Muscle of arm (tissue), 14 donors: ENCODE results near the gene BAG5. TPM values are rescaled to one million over a fixed set of nuclear protein-coding genes. Genes with fewer than 3 reads are reported as not detected.
A peak's percentile ranks its signal among the peaks of the same experiment; 100 is the strongest.
"Not testable (repeated sequence)": the region's sequence is repeated elsewhere in the genome, so short reads cannot be mapped to it uniquely, and the experiment has no call there.

Source experiments
- DNase-seq: peaks from one replicate; pipeline ENCODE4 v3.0.0-alpha.2; 2013
- long read RNA-seq, 11 donors: transcript quantifications; one replicate each; lab custom pipeline, GENCODE V29; 2026
- polyA plus RNA-seq, 12 donors: library from polyadenylated mRNA; unstranded; fragments of 120-200 nt; gene quantifications; one replicate each; pipeline ENCODE4 v1.2.1, GENCODE V29; 2013; ENCODE audit not compliant: insufficient read length in 12 of 12

The BAG5 gene, protein sequence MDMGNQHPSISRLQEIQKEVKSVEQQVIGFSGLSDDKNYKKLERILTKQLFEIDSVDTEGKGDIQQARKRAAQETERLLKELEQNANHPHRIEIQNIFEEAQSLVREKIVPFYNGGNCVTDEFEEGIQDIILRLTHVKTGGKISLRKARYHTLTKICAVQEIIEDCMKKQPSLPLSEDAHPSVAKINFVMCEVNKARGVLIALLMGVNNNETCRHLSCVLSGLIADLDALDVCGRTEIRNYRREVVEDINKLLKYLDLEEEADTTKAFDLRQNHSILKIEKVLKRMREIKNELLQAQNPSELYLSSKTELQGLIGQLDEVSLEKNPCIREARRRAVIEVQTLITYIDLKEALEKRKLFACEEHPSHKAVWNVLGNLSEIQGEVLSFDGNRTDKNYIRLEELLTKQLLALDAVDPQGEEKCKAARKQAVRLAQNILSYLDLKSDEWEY
- polyA plus RNA-seq = 10 to 100 TPM in 11 of 12 donors, not detected in 1; 19.7 to 25.5 (median 23.0) TPM
- long read RNA-seq, donor 1, full-length matches to known transcripts = 14 of 14 reads
- long read RNA-seq, donor 1, partial matches to known transcripts = 0 of 14 reads
- long read RNA-seq, donor 1, other reads (novel, unspliced or antisense) = 0 of 14 reads
- long read RNA-seq, donor 2, full-length matches to known transcripts = 9 of 9 reads
- long read RNA-seq, donor 2, partial matches to known transcripts = 0 of 9 reads
- long read RNA-seq, donor 2, other reads (novel, unspliced or antisense) = 0 of 9 reads
- long read RNA-seq, donor 3, full-length matches to known transcripts = 10 of 40 reads
- long read RNA-seq, donor 3, partial matches to known transcripts = 0 of 40 reads
- long read RNA-seq, donor 3, other reads (novel, unspliced or antisense) = 30 of 40 reads
- long read RNA-seq, donor 4, full-length matches to known transcripts = 4 of 4 reads
- long read RNA-seq, donor 4, partial matches to known transcripts = 0 of 4 reads
- long read RNA-seq, donor 4, other reads (novel, unspliced or antisense) = 0 of 4 reads
- long read RNA-seq, donor 5, full-length matches to known transcripts = 9 of 9 reads
- long read RNA-seq, donor 5, partial matches to known transcripts = 0 of 9 reads
- long read RNA-seq, donor 5, other reads (novel, unspliced or antisense) = 0 of 9 reads
- long read RNA-seq, donor 6, full-length matches to known transcripts = 5 of 5 reads
- long read RNA-seq, donor 6, partial matches to known transcripts = 0 of 5 reads
- long read RNA-seq, donor 6, other reads (novel, unspliced or antisense) = 0 of 5 reads
- long read RNA-seq, donor 7, full-length matches to known transcripts = 6 of 6 reads
- long read RNA-seq, donor 7, partial matches to known transcripts = 0 of 6 reads
- long read RNA-seq, donor 7, other reads (novel, unspliced or antisense) = 0 of 6 reads
- long read RNA-seq, donor 8, full-length matches to known transcripts = 14 of 14 reads
- long read RNA-seq, donor 8, partial matches to known transcripts = 0 of 14 reads
- long read RNA-seq, donor 8, other reads (novel, unspliced or antisense) = 0 of 14 reads
- long read RNA-seq, donor 9, full-length matches to known transcripts = 3 of 3 reads
- long read RNA-seq, donor 9, partial matches to known transcripts = 0 of 3 reads
- long read RNA-seq, donor 9, other reads (novel, unspliced or antisense) = 0 of 3 reads
- long read RNA-seq, donor 10, full-length matches to known transcripts = 6 of 103 reads
- long read RNA-seq, donor 10, partial matches to known transcripts = 72 of 103 reads
- long read RNA-seq, donor 10, other reads (novel, unspliced or antisense) = 25 of 103 reads
- long read RNA-seq, donor 11, full-length matches to known transcripts = 11 of 11 reads
- long read RNA-seq, donor 11, partial matches to known transcripts = 0 of 11 reads
- long read RNA-seq, donor 11, other reads (novel, unspliced or antisense) = 0 of 11 reads

DNA sequence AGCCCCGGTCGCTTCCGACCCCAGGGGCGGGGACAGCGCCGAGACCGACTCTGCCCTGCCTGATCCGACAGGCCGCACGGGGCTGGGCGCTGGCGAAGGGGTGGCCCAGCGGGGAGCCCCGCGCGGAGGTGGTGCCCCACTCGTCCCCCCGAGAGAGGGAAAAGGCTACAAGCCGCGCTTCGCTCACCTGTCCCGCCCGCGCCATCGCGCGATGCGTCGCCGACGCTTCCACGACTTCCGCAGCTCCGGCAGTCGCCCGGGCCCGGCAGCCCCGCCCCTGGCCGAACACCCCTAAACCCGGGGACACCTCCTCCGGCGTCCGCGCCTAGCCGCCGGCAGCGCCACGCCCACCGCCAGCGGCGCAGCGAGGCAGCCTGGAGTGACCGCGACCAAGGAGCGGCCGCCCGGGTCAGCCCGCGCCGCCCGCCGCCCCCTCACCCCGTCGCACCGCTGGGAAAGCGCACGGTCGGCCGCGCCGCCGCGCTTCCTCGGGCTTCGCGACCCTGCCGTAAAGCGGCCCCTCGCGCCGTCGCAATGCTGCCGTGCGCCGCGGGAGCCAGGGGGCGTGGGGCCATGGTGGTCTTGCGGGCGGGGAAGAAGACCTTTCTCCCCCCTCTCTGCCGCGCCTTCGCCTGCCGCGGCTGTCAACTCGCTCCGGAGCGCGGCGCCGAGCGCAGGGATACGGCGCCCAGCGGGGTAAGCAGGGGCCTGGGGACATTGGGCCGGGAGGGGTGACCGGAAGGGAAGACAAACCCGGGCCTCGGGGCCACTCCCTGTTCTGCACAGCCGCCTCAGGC, at the start of gene BAG5, which contains the start of gene COA8:
Gene BAG5, minus strand, starts transcription at position 229 of the 797 bp plus-strand sequence. CDS start 1,493 bp downstream, outside the sequence.
Gene COA8, plus strand, starts transcription at position 532 of the 797 bp plus-strand sequence. Its CDS starts 42 bp downstream, at position 574.
- DNase-seq = peak; percentile 87

DNA sequence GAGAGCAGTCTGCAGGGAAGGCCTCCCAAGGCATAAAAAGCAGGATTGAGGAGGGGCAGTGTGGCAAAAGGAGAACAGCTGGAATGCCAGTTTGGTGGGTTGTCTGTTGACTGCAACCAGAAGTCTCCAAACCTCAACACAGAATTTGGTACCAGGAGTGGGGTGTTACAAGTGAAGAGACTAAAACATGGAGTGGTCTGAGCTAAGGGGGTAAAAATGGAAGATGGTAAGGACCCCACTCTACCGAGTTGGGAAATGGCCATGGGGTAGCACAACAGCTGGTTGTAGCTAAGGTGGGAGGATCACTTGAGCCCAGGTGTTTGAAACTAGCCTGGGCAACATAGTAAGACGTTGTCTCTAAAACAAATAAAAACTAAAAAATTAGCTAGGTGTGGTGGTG, 48.8 kb upstream of the BAG5 start:
- DNase-seq = no peak

DNA sequence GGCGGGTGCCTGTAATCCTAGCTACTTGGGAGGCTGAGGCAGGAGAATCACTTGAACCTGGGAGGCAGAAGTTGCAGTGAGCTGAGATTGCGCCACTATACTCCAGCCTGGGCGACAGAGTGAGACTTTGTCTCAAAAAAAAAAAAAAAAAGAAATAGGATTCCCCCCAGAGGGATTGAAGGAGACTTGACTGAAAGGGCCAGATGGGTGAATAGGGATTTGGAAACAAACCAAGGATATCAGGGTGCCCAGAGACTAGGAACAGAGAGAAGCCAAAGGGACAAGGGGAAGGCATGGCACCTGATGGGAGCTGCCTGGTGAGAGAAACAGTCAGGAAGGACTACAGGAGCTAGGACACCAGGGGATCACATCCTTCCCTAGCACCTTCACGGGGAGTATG, 46.6 kb upstream of the BAG5 start:
- not testable (repeated sequence) for DNase-seq

DNA sequence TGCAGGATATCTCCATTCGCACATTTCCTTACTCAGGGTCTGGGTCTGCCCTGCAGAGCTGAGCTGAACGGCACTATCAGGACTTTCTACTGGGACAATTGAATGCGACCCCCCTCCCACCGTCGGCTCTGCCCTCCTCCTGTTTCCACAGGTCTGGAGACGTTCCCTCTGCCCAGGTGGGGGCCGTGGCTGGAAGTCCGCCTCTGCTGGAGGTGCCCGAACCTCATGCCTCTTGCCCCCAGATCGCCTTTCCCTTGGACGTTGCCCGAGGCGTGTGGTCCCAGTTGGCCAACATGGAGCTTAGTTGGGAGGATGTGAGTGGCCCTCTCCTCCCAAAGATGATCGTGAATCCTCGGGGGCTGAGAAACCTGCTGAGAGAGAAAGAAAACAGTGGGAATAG, 45.4 kb upstream of the BAG5 start:
- DNase-seq = no peak

DNA sequence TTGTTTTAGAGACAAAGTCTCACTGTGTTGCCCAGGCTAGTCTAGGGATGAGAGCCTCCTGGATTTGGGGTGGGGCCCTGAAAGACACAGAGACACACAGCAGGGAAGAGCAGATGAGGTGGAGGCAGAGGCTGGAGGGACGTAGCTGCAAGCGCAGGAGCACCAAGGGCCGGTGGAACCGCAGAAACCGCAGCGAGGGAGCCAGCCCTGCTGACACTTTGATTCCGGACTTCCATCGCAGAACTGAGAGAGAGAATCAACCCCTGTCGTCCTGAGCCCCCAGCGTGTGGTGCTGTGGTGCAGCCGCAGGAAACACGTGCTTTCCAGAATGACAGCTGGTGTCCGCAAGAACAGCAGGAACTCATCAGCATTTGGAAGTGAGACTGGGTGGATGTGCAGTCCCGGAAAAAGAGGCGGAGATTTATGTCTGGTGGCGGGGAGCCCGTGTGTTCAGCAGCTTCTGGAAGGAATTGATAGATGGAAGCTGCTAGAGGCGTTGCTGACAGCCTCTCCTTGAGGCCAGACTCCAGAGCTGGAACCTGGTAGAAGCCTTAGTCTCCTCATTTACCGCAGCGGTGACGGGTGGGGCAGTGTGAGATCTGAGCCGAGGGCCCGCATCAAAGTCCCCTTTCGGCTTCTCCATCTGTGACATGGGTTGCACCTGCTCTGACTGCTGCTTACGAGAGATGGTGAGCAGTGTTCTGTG, 44.7 kb upstream of the BAG5 start:
- DNase-seq = peak; percentile 96

DNA sequence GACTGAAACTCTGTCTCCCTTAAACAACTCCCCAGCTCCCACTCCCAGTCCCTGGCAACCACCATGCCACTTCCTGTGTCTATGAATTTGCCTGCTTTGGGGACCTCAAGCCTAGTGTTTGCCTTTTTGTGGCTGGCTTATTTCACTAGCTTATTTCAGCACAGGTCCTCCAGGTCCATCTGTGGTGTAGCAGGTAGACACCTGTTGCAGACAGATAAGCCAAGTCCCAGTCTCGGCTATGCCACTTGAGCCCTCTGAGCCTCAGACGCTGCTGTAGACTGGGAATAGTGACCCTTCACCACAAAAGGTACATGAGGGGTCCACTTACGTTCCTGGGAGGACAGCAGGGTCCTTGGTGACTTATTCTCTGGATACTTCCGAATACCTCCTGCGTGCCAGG, 42.2 kb upstream of the BAG5 start:
- DNase-seq = no peak

DNA sequence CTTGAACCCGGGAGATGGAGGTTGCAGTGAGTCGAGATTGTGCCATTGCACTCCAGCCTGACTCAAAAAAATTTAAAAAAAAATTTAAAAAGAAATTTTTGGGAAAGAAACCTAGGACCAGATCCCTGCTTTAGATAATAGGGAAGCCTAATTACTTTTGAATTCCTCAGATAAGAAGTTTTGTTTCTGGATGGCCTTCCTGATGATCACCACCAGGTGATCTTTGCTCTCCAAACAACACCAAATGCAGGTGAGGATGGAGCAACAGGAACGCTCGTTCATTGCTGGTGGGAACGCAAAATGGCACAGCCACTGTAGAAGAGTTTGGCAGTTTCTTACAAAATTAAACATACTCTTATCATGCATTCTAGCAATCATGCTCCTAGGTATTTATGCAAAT, 38.0 kb upstream of the BAG5 start:
- no peak for DNase-seq

DNA sequence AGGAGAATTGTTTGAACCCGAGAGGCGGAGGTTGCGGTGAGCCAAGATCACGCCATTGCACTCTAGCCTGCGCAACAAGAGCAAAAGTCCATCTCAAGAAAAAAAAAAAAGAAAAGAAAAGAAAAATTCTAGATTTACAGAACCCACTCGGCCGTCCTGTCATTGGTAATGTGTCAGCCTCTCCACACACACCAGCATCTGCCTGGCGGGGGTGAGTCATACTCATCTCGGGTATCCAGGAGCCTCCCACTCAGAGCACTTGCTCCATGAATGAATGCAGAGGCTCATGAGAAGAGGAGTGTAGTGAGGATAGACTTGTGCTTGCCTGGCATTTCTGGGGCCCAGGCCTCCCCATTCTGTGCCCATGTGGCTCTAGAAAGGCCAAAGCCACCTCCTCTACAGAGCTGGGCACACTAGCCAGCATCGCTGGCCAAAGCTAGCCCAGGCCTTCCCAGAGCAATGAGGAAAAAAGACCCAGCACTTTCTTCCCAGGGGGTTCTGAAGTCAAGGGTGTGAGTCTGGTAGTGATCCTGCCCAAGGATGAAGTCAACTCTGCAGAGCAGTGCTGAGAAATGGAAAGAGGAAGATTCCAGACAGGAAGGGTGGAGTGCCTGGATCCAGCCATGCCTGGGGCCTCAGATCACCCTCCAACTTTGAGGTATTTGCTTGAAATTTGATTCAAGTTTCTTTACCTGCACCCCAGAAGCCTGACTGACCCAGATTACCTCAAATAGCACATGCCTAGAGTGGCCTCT, 35.3 kb upstream of the BAG5 start:
- peak; percentile 21 for DNase-seq

DNA sequence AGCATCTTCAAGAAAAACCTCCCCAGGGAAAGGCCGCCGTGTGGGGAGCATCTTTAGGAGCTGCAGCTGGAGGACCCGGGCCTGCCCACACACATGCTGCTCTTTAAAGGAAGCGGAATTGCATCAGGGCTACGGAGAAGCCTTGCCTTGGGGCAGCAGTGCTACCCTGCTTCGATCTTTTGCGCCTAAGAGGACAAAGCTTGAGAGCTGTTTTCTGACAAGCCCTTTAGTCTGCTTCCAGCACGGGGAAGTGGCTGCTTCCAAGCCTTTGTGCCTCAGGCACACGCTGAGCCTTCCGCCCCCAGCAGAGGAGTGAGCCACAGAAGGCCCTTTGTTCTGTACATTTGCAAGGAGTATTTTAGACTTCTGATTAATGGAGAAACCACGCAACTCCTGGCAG, 31.8 kb upstream of the BAG5 start:
- no peak for DNase-seq

DNA sequence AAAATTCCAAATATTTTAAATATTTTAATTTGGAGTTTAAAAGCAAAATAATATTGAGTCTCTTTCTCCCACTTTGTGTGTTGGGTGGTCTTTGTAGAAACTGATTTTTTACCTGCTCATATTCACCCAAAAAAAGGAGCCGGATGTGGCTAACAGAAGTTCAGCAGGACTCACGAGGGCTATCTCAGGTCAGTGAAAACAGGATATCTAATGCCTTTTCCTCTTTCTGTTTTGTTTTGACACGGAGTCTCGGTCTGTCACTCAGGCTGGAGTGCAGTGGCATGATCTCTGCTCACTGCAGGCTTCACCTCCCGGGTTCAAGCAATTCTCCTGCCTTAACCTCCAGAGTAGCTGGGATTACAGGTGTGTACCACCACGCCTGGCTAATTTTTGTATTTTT, 31.1 kb upstream of the BAG5 start:
- no peak for DNase-seq

DNA sequence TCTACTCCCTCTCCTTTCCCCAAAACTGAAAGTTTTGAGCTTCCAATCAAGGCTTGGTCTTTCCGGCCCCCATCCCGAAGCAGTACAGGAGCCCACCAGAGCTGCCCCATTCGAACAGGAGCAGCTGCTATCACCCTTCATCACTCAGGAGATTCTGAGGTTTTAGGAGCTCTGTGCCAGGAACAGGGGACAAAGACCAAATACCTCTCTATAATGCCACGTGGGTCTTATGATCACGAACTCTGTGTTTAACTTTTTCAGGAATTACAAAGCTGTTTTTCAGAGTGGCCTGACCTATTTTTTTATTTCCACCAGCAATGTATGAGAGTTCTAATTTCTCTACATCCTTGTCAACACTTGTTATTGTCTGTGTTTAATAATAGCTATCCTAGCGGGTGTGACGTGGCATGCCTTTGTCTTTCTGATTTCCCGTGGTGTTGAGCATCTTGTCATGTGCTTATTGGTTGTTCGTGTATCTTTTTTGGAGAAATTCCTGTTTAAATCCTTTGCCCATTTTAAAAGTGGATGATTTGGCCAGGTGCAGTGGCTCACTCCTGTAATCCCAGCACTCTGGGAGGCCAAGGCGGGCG, 22.0 kb upstream of the BAG5 start:
- no peak for DNase-seq

DNA sequence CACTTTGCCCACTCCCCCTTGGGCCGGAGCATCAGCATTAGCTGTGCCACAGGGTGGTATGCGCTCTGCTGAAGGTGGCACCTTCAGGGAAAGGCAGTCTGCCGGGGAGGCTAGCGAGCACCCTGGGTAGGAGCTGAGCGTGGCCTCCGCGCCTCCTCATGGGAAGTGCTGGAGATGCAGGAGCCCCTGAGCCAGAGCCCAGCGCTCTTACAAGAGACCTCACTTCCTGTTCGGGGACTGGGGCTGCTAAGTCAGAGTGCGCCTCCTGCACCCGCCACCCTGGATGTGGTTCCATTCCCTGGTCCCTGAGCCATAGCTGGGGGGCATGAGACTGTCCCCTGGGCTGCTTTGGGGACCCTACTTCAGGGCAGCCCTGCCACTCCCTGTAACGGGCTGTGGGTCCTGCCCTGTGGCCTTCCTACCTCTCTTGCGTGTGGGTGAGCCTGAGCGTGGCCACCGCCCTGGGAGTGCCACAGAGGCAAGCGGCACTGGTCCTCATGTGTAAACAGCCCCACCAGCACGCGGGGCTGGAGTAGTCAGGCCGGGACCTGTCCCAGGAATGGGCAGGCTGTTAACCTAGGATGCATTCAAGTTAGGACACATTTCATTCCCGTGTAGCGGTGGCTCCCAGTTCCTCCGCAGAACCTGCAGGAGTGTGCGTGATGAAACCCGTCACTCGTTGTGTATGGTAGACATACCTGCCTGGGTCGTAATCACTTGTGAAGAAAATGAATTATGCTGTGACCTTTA, 19.7 kb upstream of the BAG5 start:
- DNase-seq = no peak

DNA sequence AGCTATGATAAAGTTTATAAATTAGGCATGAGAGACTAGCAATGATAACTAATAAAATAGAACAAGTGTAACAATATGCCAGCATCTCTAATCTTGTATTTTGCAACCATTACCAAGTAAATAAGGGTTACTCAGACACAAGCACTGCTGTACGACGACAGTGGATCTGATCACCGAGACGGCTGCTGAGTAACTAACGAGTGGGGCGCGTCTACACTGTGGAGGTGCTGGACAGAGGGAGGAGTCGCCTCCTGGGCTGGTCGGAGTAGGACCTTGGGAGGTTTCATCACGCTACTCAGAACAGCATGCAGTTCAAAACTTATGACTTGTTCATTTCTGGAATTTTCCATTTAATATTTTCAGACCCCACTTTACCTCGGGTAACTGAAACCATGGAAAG, 18.7 kb upstream of the BAG5 start:
- DNase-seq = no peak

DNA sequence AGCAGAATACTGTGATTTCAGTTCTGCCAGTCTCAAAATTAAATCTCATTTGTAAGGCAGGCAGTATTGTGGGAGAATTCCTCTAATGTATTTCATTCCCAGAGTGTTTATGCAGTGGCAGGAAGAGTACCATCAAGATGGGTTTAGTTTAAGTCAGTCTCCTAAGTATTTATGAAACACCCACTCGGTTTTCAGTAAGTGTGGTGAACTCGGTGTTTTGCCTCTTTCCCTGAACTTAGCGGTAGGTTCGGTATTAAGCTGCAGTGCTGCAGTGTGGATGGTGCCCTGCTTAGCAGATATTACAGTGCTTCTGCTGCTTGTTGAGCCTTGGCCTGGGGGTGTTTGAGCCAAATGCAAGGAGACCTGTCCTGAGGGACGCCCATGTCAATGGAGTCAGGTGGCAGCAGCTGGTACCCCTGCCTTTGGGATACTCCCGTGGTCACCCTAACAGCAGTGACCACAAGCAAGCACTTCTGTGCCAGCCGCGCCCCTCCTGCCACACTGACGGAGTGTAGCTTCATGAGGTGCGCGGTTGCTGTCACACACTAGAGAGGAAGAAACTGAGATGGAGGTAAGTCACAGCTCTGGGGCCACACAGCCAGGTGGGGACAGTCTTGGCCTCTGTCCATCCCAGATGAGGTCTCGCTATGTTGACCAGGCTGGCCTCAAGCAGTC, 16.1 kb upstream of the BAG5 start:
- DNase-seq = no peak

DNA sequence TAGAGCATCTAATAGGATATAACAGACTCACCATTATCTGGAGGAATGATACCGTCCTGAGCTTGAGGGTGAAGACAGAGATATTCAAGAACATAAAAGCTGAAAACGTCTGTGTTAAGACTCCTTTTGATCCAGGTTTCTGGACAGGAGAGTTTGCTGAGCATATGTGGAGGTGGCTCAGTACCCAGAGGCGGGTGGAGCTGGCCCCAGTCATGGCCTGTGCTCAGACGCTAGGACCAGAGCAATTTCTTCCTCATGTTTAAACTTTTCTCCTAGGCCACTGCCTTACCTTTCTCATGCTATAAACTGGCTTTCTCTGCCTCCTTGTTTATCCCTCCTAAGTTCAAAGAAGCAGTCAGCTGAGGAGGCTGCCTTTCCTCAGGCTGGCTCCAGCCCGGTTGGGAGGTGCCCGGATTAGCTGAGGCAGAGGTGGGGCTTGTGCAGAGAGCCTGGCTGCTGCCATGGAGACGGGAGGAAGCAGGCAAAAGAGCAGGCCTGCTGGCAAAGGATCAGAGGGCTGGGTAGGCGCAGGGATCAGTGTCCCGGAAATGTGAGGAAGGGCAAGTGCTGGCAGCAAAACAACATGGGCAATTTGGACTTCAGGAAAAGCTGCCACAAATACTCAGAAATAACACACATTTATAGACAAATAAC, 14.0 kb upstream of the BAG5 start:
- peak; percentile 57 for DNase-seq
